HepG2 (cell line): ENCODE data around the gene R3HDM1. TPM values are rescaled to one million over a fixed set of nuclear protein-coding genes. Genes with fewer than 3 reads are reported as not detected.

Experiments used
- CHD2 ChIP-seq: IDR thresholded peaks from 2 replicates; pipeline ENCODE4 v1.6.1; 2011; ENCODE audit warnings: low read depth, low read length, improper control_type of control experiment
- DNMT3B ChIP-seq: conservative IDR thresholded peaks from 2 replicates; pipeline ENCODE4 v1.6.1; 2016; ENCODE audit warnings: missing biosample characterization, control low read depth
- ELF3 ChIP-seq: IDR thresholded peaks from 2 replicates; pipeline ENCODE4 v1.6.1; 2016; ENCODE audit warnings: missing genetic modification reagents, missing compliant biosample characterization
- ERF ChIP-seq: IDR thresholded peaks from 2 replicates; pipeline ENCODE4 v1.6.1; 2018; ENCODE audit warnings: missing biosample characterization, missing genetic modification reagents
- GLMP ChIP-seq: sonication (generic); formaldehyde crosslinking; IDR thresholded peaks from 2 replicates; pipeline ENCODE4 v1.9.0; 2021; ENCODE audit warnings: missing genetic modification reagents, mild to moderate bottlenecking, borderline replicate concordance
- HMGXB3 ChIP-seq: sonication (generic); formaldehyde crosslinking; IDR thresholded peaks from 2 replicates; pipeline ENCODE4 v1.4.0; 2020; ENCODE audit warnings: missing genetic modification reagents, borderline replicate concordance
- KAT8 ChIP-seq: IDR thresholded peaks from 2 replicates; pipeline ENCODE4 v1.6.1; 2016; ENCODE audit warnings: missing genetic modification reagents, missing compliant biosample characterization
- NFYC ChIP-seq: IDR thresholded peaks from 2 replicates; pipeline ENCODE4 v1.6.1; 2016; ENCODE audit warnings: missing genetic modification reagents, missing compliant biosample characterization
- PRDM10 ChIP-seq: sonication (generic); formaldehyde crosslinking; IDR thresholded peaks from 2 replicates; pipeline ENCODE4 v1.4.0; 2020; ENCODE audit warnings: low read depth, missing genetic modification reagents
- ZNF225 ChIP-seq: sonication (generic); formaldehyde crosslinking; IDR thresholded peaks from 2 replicates; pipeline ENCODE4 v1.4.0; 2020; ENCODE audit warnings: mild to moderate bottlenecking, missing genetic modification reagents
- ZNF256 ChIP-seq: sonication (generic); formaldehyde crosslinking; conservative IDR thresholded peaks from 2 replicates; pipeline ENCODE4 v1.4.0; 2020; ENCODE audit warnings: missing genetic modification reagents
- ZNF280B ChIP-seq: sonication (generic); formaldehyde crosslinking; IDR thresholded peaks from 2 replicates; pipeline ENCODE4 v1.5.0; 2020; ENCODE audit warnings: missing genetic modification reagents, mild to moderate bottlenecking, borderline replicate concordance
- ZNF670 ChIP-seq: sonication (generic); formaldehyde crosslinking; IDR thresholded peaks from 2 replicates; pipeline ENCODE4 v1.8.0; 2022; ENCODE audit warnings: mild to moderate bottlenecking, missing genetic modification reagents, borderline replicate concordance
- ZNF777 ChIP-seq: sonication (generic); formaldehyde crosslinking; IDR thresholded peaks from 2 replicates; pipeline ENCODE4 v1.4.0; 2020; ENCODE audit warnings: missing genetic modification reagents
- ZSCAN5A ChIP-seq: sonication (generic); formaldehyde crosslinking; IDR thresholded peaks from 2 replicates; pipeline ENCODE4 v1.8.0; 2022; ENCODE audit warnings: mild to moderate bottlenecking, missing genetic modification reagents, borderline replicate concordance
- polyA plus RNA-seq, 8 experiments: library from polyadenylated mRNA; depleted of rRNA in 3 of 8; stranded (reverse) in 7 of 8; unstranded in 1 of 8; fragments of >200 nt; fragmentation: Illumina TruSeq in 4 of 8; extraction: Trizol in 4 of 8; gene quantifications; 2 replicates each; pipeline versions ENCODE4 v1.2.1 to v1.2.3, GENCODE V29; 2011 to 2016; ENCODE audit warnings: low read depth in 4 of 8, missing spikeins in 1 of 8, mixed read lengths in 1 of 8; ENCODE audit not compliant: insufficient read depth in 1 of 8
- total RNA-seq, 5 experiments: library from RNA; depleted of rRNA; stranded (reverse); fragments of >200 nt; fragmentation: Illumina TruSeq; extraction: Trizol; gene quantifications; 2 replicates each; pipeline ENCODE4 v1.2.3, GENCODE V29; 2016; ENCODE audit warnings: low read depth in 1 of 5

The R3HDM1 gene
- total and polyA plus RNA-seq, 2 of the 13 experiments (the other 11 are each of a cell fraction or from before 2014, with no cell fraction given), result 15.7 to 54.3 TPM

GRCh38 chr2:135741395-135742324 lies 210.4 kb downstream of the R3HDM1 start, which contains the start of gene UBXN4 (continued):
- TF ChIP-seq NFYC (CRISPR knock-in tag) (peak; percentile 68), KAT8 (CRISPR knock-in tag) (peak; percentile 90), ERF (CRISPR knock-in tag) (peak; percentile 80), CHD2 (peak; percentile 80), PRDM10 (CRISPR knock-in tag) (peak; percentile 73), ELF3 (CRISPR knock-in tag) (peak; percentile 99), ZNF225 (CRISPR knock-in tag) (no peak; the same call in 1 of the 2 replicates), HMGXB3 (CRISPR knock-in tag) (peak; percentile 62; the same call in 1 of the 2 replicates), ZNF777 (peak; percentile 84), ZNF670 (peak; percentile 32; the same call in 1 of the 2 replicates), DNMT3B (0 out of 2 replicates have a peak, but pooled peaks have one; percentile 12), GLMP (CRISPR knock-in tag) (no peak), ZNF256 (CRISPR knock-in tag) (peak; percentile 86), ZNF280B (CRISPR knock-in tag) (peak; percentile 72), ZSCAN5A (CRISPR knock-in tag) (no peak; the same call in 1 of the 2 replicates)
